CD14-positive monocyte (primary cell): Measurements from ENCODE around the gene DCLRE1B. TPM values are rescaled to one million over a fixed set of nuclear protein-coding genes. Genes with fewer than 3 reads are reported as not detected.

Source experiments
- DNase-seq, 3 donors: peaks; one replicate each; pipeline ENCODE4 v3.0.0-alpha.2; 2011 to 2022
- H2AFZ ChIP-seq: 2 replicates; pipeline ENCODE4 v1.6.0; 2012; ENCODE audit warnings: mild to moderate bottlenecking, low read depth, low read length, inconsistent platforms; ENCODE audit not compliant: insufficient read depth, poor library complexity, severe bottlenecking
- H3K27ac ChIP-seq, 2 donors: 1 replicate in 1 of 2; 2 replicates in 1 of 2; pipeline ENCODE4 v1.5.1; 2012 to 2013; ENCODE audit warnings: low read length in 2 of 2, control low read depth in 1 of 2, inconsistent platforms in 1 of 2, low read depth in 1 of 2, mild to moderate bottlenecking in 1 of 2
- H3K27me3 ChIP-seq, 2 donors: one replicate each; pipeline versions ENCODE4 v1.6.0 to v1.6.1; 2011 to 2013; ENCODE audit warnings: low read length in 2 of 2; ENCODE audit not compliant: control insufficient read depth in 2 of 2, insufficient read depth in 2 of 2
- H3K36me3 ChIP-seq, 2 donors: replicated peaks in 1 of 2; 1 replicate in 1 of 2; 2 replicates in 1 of 2; pipeline versions ENCODE4 v1.5.1 to v1.6.1; 2012 to 2013; ENCODE audit warnings: low read length in 2 of 2, control low read depth in 1 of 2, inconsistent platforms in 1 of 2, mild to moderate bottlenecking in 1 of 2; ENCODE audit not compliant: insufficient read depth in 2 of 2, control insufficient read depth in 1 of 2
- H3K4me1 ChIP-seq, 2 donors: 1 replicate in 1 of 2; 2 replicates in 1 of 2; pipeline versions ENCODE4 v1.5.1 to v1.6.1; 2012 to 2013; ENCODE audit warnings: low read length in 2 of 2, control low read depth in 1 of 2, inconsistent platforms in 1 of 2, mild to moderate bottlenecking in 1 of 2, moderate library complexity in 1 of 2; ENCODE audit not compliant: insufficient read depth in 2 of 2, control insufficient read depth in 1 of 2
- H3K4me2 ChIP-seq: replicated peaks from 2 replicates; pipeline ENCODE3; 2012; ENCODE audit warnings: low read length, moderate library complexity, mild to moderate bottlenecking; ENCODE audit not compliant: poor library complexity, severe bottlenecking; ENCODE audit errors: extremely low read depth
- H3K4me3 ChIP-seq, 3 experiments: fragments of 200-600 bp in 1 of 3; sonication (generic) in 1 of 3; replicated peaks in 1 of 3; 1 replicate in 2 of 3; 2 replicates in 1 of 3; pipeline ENCODE4 v1.5.1; 2011 to 2013; ENCODE audit warnings: low read length in 3 of 3, mild to moderate bottlenecking in 3 of 3, control low read depth in 2 of 3, low read depth in 2 of 3, inconsistent platforms in 1 of 3, moderate library complexity in 1 of 3
- H3K79me2 ChIP-seq: 2 replicates; pipeline ENCODE4 v1.6.0; 2012; ENCODE audit warnings: mild to moderate bottlenecking, control low read depth, inconsistent platforms, low read length, moderate library complexity; ENCODE audit not compliant: insufficient read depth
- H3K9ac ChIP-seq: 2 replicates; pipeline ENCODE4 v1.6.0; 2017; ENCODE audit warnings: low read length, mild to moderate bottlenecking; ENCODE audit not compliant: insufficient read depth, poor library complexity, severe bottlenecking
- H3K9me3 ChIP-seq, 2 donors: replicated peaks in 1 of 2; 1 replicate in 1 of 2; 2 replicates in 1 of 2; pipeline versions ENCODE4 v1.5.1 to v1.6.1; 2012 to 2013; ENCODE audit warnings: low read length in 2 of 2, control low read depth in 1 of 2; ENCODE audit not compliant: control insufficient read depth in 1 of 2, insufficient read depth in 1 of 2
- H4K20me1 ChIP-seq: 2 replicates; pipeline ENCODE4 v1.6.0; 2012; ENCODE audit warnings: mild to moderate bottlenecking, low read length, control low read depth, moderate library complexity; ENCODE audit not compliant: insufficient read depth
- H3K27ac Mint-ChIP-seq, 7 donors: one replicate each; pipeline ENCODE4 v1.8.0; 2020; ENCODE audit warnings: mild to moderate bottlenecking in 7 of 7, mixed read lengths in 7 of 7, moderate library complexity in 6 of 7, inconsistent platforms in 2 of 7
- H3K27me3 Mint-ChIP-seq, 3 donors: one replicate each; pipeline ENCODE4 v1.8.0; 2021 to 2022; ENCODE audit warnings: low read depth in 3 of 3, mild to moderate bottlenecking in 3 of 3, mixed read lengths in 3 of 3, moderate library complexity in 3 of 3, inconsistent platforms in 1 of 3
- H3K36me3 Mint-ChIP-seq, 2 donors: one replicate each; pipeline ENCODE4 v1.8.0; 2020; ENCODE audit warnings: mixed read lengths in 2 of 2, inconsistent platforms in 1 of 2, mild to moderate bottlenecking in 1 of 2
- H3K4me1 Mint-ChIP-seq: one replicate; pipeline ENCODE4 v1.8.0; 2020; ENCODE audit warnings: mild to moderate bottlenecking, mixed read lengths
- H3K4me3 Mint-ChIP-seq, 2 donors: one replicate each; pipeline ENCODE4 v1.8.0; 2020; ENCODE audit warnings: mild to moderate bottlenecking in 2 of 2, mixed read lengths in 2 of 2, moderate library complexity in 1 of 2
- H3K9me3 Mint-ChIP-seq, 7 donors: one replicate each; pipeline ENCODE4 v1.8.0; 2020 to 2022; ENCODE audit warnings: mixed read lengths in 7 of 7, mild to moderate bottlenecking in 6 of 7, moderate library complexity in 6 of 7, inconsistent platforms in 2 of 7
- CTCF ChIP-seq: fragments of 200-600 bp; IDR thresholded peaks from one replicate; pipeline ENCODE4 v1.8.0; 2022; ENCODE audit warnings: antibody characterized with exemption, mild to moderate bottlenecking
- WGBS: methylation state at CpG from one replicate; pipeline ENCODE4 v1.1.5; 2013; ENCODE audit warnings: missing lambda C conversion rate; ENCODE audit not compliant: insufficient coverage; 5-methylcytosine and 5-hydroxymethylcytosine counted together
- intact Hi-C, 2 donors: fragments of 100-400 bp; cut with micrococcal nuclease; formaldehyde crosslinking; loops; one replicate each; pipeline versions ENCODE4 v1.15.0 to v1.15.1; 2023
- polyA plus RNA-seq, 3 donors: library from polyadenylated mRNA; depleted of rRNA in 1 of 3; unstranded in 2 of 3; stranded (reverse) in 1 of 3; fragments of 300-500 nt in 2 of 3; fragments of >200 nt in 1 of 3; fragmentation: Illumina TruSeq in 2 of 3; gene quantifications; 1 replicate in 2 of 3; 2 replicates in 1 of 3; pipeline ENCODE4 v1.2.3, GENCODE V29; 2012 to 2021

The DCLRE1B gene
- polyA plus RNA-seq, 3 donors = 3.0 to 5.7 (median 4.5) TPM

DNA sequence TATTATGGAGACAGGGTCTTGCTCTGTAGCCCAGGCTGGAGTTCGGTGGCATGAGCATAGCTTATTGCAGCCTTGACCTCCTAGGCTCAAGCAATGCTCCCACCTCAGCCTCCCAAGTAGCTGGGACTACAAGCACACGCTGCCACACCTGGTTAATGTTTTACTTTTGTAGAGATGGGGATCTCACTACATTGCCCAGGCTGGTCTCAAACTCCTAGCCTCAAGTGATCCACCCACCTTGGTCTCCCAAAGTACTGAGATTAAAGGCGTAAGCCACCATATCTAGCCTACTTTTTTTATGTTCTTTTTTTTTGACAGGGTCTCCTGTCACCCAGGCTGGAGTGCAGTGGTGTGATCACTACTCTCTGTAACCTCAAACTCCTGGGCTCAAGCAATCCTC lies 11.9 kb upstream of the DCLRE1B start:
- Mint-ChIP-seq H3K27ac (peak overlapping the region in 1 of 7 donors; percentile 3), H3K36me3 (peaks cover 50 to 53% of the 10 kb centered on the region in 2 donors), H3K9me3 (no peaks in the 10 kb centered on the region), H3K4me1 (peaks cover 9% of the 10 kb centered on the region), H3K4me3 (no peak overlapping the region), H3K27me3 (peaks cover 0 to 2% (median 0%) of the 10 kb centered on the region in 3 donors)
- Histone ChIP-seq H3K4me1 (peaks cover 3 to 13% of the 10 kb centered on the region in 2 donors), H3K27me3 (no peaks in the 10 kb centered on the region), H4K20me1 (no peaks in the 10 kb centered on the region), H3K9ac (no peak overlapping the region), H3K27ac (no peak overlapping the region), H3K4me2 (no peak overlapping the region), H3K9me3 (no peaks in the 10 kb centered on the region), H3K79me2 (peaks cover 12% of the 10 kb centered on the region), H3K4me3 (no peak overlapping the region), H2AFZ (no peak overlapping the region), H3K36me3 (peaks cover 35 to 46% of the 10 kb centered on the region in 2 donors)
- no peak for TF ChIP-seq CTCF
- DNase-seq = no peak
- 100% methylated on average over 1 of the region's 3 CpGs for WGBS
- intact Hi-C loops = no loop called here

- Histone ChIP-seq H3K79me2 (peaks cover 29% of the 10 kb centered on the region), H3K36me3 (peaks cover 43 to 61% of the 10 kb centered on the region in 2 donors), H3K27ac (no peak overlapping the region), H3K4me2 (no peak overlapping the region), H4K20me1 (no peaks in the 10 kb centered on the region), H3K27me3 (no peaks in the 10 kb centered on the region), H3K4me3 (no peak overlapping the region), H3K9me3 (no peaks in the 10 kb centered on the region), H3K4me1 (peaks cover 7 to 13% of the 10 kb centered on the region in 2 donors), H3K9ac (no peak overlapping the region), H2AFZ (no peak overlapping the region)
- 100% methylated on average over 4 of the region's 6 CpGs for WGBS
- Mint-ChIP-seq H3K27ac (no peak overlapping the region), H3K36me3 (peaks cover 68 to 72% of the 10 kb centered on the region in 2 donors), H3K9me3 (no peaks in the 10 kb centered on the region), H3K4me1 (peaks cover 22% of the 10 kb centered on the region), H3K27me3 (peaks cover 0 to 2% (median 0%) of the 10 kb centered on the region in 3 donors), H3K4me3 (no peak overlapping the region)
- no peak for DNase-seq
- intact Hi-C loops = no loop called here
- no peak for TF ChIP-seq CTCF
Observed at GRCh38 chr1:113895098-113895497, 10.0 kb upstream of the DCLRE1B start.
